T-helper 1 cell treated with Interleukin-12 subunit alpha and Interleukin-12 subunit beta and Interleukin-4 antibody, amounts not matched to agents 30 ng/mL and 1 ng/mL, for 36 hours (primary cell): ENCODE results near the gene MCRS1. TPM values are rescaled to one million over a fixed set of nuclear protein-coding genes. Genes with fewer than 3 reads are reported as not detected.
"Not testable (repeated sequence)": the region's sequence is repeated elsewhere in the genome, so short reads cannot be mapped to it uniquely, and the experiment has no call there.

Source experiments
- intact Hi-C: fragments of 100-400 bp; cut with micrococcal nuclease; formaldehyde crosslinking; loops from one replicate; pipeline ENCODE4 v1.15.1; 2024
- total RNA-seq: library from RNA; stranded (reverse); gene quantifications from 2 replicates; pipeline ENCODE4 v1.2.3, GENCODE V29; 2022

Gene MCRS1
- 72.2 and 72.4 TPM in 2 replicates for total RNA-seq

DNA sequence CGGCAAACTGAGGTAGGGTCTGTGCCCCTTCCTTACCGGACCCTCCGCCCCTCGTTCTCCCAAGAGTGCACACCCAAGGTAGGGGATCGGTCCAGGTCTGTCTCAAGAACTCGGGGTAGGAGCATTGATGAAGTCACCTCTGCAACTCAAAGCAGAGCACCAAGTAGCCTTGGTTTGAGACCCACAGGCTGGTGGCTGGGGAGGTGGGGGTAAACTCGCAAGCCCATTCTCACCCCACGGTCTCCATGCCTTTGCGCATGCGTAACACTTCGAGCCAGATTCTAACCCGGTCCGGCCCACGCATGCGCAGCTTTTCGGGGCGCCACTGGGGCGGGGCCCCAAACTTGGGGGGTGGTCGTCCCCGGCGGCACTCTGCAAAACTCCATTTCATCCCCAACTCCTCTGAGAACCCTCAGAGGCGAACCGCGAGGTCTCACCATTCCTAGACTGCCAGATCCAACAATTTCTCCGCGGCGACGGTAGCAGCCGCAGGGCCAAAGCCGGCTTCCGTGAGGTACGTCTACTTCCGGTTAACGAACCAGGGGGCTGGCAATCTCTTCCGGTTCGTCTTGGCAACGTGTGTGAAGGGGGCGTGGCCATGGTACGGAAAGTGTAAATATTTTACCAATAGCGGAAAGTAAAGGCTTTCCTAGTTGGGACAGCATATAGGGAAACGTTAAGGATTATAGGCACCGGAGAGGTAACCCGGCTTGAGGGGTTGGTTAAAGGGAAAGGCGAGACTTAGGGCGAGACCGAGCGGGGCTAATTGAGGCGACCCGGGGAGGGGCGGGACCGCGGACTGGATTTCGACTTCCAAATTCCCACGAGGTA lies at the start of gene MCRS1:
Gene MCRS1, minus strand, starts transcription at position 532 of the 831 bp plus-strand sequence. CDS start 1,411 bp downstream, outside the sequence.
- intact Hi-C loops = loop anchor here (1.0 to 5.0 kb wide), 16 partner anchors 30 to 551 kb away; partner anchors contain the start of genes BCDIN3D, COX14, FMNL3 and LMBR1L

DNA sequence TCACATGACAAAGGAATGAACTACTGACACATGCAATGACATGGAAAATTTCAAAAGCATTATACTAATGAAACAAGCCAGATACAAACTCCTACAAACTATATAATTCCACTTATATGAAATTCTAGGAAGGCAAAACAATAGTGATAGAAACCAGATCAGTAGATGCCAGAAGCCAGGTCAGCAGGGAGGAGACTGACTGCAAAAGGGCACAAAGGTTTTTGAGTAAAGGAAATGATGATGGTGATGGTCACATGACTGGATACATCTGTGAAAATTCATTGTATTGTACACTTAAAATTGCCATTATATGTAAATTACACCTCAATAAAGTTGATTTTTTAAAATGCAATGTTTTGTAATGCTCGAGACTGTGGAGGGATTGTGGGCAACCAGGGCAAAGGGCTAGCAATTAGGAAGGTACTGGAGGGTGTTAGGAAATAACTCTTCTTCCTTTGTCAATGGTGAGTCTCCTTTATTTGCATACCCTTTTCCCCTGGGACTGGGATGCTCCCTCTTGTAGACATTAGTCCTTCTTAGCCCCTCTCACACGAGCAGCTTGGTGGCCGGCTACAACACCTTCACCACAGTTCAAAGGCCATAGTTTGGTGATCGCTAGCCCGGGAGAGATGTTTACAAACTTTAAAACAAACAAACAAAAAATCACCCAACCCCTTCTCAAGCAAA lies 48.7 kb upstream of the MCRS1 start:
- intact Hi-C loops = no loop called here

GRCh38 chr12:49615725-49616124 lies 47.8 kb upstream of the MCRS1 start:
- intact Hi-C loops = no loop called here

- intact Hi-C loops = no loop called here
These were observed 44.3 kb upstream of the MCRS1 start for GRCh38 chr12:49612210-49612609.

DNA sequence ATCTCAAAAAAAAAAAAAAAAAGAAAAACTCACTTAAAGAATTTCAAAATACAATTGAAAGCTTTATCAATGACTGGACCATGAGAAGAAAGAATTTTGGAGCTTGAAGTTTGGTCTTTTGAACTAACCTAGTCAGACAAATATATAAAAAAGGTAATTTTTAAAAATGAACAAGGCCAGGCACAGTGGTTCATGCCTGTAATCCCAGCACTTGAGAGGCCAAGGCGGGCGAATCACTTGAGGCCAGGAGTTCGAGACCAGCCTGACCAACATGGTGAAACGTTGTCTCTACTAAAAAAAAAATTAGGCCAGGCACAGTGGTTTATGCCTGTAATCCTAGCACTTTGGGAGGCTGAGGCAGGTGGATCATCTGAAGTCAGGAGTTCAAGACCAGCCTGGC lies 42.8 kb upstream of the MCRS1 start:
- intact Hi-C loops = not testable (repeated sequence)

DNA sequence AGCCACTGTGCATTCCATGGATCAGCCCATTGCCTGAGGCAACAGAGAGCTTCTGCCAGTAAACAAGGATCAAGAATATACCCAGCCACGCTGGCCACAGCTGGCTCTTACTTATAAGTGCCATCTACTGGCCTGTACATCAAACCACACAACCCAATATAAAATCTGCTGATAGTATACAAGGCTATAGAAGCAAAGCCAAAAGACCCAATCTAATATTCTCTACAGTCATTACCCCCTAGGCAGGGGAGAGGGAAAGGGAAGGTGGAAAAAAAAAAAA lies 41.9 kb upstream of the MCRS1 start:
- intact Hi-C loops = no loop called here

DNA sequence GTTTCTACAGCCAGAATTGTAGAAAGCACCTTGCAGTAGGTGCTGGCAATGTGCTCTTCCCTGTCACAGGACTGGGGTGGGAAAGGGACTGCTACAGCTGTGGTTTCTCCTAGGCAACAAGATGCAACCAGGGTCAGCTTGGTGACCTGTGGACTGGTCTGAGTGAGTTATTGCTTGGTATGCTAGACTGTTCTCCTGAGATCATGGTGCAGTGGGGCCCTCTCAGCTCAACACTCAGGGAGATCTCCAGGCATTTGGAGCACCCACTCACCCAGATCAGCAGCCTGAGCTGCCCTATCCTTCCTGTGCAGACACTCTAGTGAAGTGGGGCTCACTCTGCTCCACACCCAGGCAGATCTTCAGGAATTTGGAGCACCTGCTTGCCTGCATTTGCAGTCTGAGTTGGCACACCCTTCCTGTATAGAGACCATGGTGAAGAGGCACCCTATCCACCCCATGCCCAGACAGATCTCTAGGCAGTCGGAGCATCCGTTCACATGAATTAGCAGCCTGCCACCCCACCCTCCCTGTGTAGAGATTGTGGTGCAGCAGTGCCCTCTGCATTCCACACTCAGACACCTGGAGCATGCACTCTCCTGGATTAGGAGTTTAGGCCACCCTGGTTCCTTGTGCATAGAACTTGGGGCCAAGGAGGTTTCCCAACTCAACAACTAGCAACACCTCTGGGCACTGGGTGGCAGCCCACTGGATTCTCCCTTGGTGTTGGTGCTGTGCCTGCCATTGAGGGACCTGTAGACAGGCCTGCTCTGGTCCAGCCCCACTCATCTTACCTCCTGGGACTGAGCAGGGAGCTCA lies 41.3 kb upstream of the MCRS1 start:
- intact Hi-C loops = no loop called here

- intact Hi-C loops = not testable (repeated sequence)
These were observed 37.6 kb upstream of the MCRS1 start, which contains the start of gene FAM186B for GRCh38 chr12:49605539-49605938. Gene FAM186B, minus strand, starts transcription at chr12:49605639. Its CDS starts 162 bp downstream, at chr12:49605477.

- intact Hi-C loops = no loop called here
These were observed 36.9 kb upstream of the MCRS1 start for GRCh38 chr12:49604856-49605255.

GRCh38 chr12:49603721-49604120 lies 35.8 kb upstream of the MCRS1 start:
- intact Hi-C loops = no loop called here

- intact Hi-C loops = no loop called here
These were observed 32.0 kb upstream of the MCRS1 start for GRCh38 chr12:49599961-49600360.

DNA sequence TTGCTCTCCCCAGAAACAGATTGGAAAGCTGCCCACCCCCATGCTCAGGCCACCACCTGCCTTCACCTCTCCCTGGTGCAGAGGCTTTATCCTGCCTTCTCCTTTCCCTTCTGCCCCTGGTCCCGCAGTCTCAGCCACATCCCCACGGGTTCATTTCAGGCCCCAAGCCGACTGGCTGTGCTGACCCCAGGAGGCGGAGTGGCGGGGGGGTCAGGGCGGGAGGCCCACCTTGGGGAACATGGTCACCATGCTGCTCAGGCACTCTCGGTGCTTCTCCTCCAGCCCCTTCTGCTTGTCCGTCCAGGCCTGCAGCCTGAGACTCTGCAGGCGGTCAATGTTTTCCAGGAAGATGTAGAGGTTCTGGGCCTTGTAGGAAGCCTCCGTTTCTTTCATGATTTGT lies 30.6 kb upstream of the MCRS1 start:
- intact Hi-C loops = no loop called here

GRCh38 chr12:49588721-49589516 lies 21.0 kb upstream of the MCRS1 start:
- intact Hi-C loops = no loop called here

- intact Hi-C loops = no loop called here
These were observed 20.3 kb upstream of the MCRS1 start for GRCh38 chr12:49588281-49588680.

GRCh38 chr12:49587174-49587908 lies 19.4 kb upstream of the MCRS1 start:
- intact Hi-C loops = no loop called here

GRCh38 chr12:49585477-49586459 lies 17.8 kb upstream of the MCRS1 start:
- intact Hi-C loops = no loop called here

GRCh38 chr12:49584591-49584990 lies 16.6 kb upstream of the MCRS1 start:
- intact Hi-C loops = no loop called here

- intact Hi-C loops = no loop called here
These were observed 15.6 kb upstream of the MCRS1 start for GRCh38 chr12:49583366-49584094.
